Left renal cortex interstitium (tissue), 4 donors: Measurements from ENCODE around the gene MAGEA4. TPM values are rescaled to one million over a fixed set of nuclear protein-coding genes. Genes with fewer than 3 reads are reported as not detected.

Experiments
- DNase-seq, 4 donors: peaks; one replicate each; pipeline ENCODE4 v3.0.0-alpha.2; 2013; ENCODE audit warnings: low read depth in 4 of 4, low spot score in 2 of 4, missing footprints in 1 of 4
- polyA plus RNA-seq, 4 donors: library from polyadenylated mRNA; unstranded; fragments of 120-200 nt; gene quantifications; one replicate each; pipeline ENCODE4 v1.2.1, GENCODE V29; 2013; ENCODE audit not compliant: insufficient read length in 4 of 4

MAGEA4 gene
- polyA plus RNA-seq, 4 donors = not detected

DNA sequence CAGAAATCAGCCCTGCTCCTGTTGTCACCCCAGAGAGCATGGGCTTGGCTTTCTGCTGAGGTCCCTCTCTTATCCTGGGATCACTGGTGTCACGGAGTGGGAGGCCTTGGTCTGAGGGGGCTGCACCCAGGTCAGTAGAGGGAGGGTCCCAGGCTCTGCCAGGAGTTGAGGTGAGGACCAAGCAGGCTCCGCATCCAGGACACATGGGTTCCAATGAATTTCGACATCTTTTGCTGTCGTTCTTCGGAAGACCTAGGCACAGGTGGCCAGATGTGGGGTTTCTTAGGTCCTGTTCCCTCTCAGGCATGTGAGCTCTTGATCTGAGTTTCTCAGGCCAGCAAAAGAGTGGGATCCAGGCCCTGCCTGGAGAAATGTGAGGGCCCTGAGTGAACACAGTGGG is 10.0 kb downstream of the MAGEA4 start:
- no peak for DNase-seq

DNA sequence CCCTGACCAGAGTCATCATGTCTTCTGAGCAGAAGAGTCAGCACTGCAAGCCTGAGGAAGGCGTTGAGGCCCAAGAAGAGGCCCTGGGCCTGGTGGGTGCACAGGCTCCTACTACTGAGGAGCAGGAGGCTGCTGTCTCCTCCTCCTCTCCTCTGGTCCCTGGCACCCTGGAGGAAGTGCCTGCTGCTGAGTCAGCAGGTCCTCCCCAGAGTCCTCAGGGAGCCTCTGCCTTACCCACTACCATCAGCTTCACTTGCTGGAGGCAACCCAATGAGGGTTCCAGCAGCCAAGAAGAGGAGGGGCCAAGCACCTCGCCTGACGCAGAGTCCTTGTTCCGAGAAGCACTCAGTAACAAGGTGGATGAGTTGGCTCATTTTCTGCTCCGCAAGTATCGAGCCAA is 11.0 kb downstream of the MAGEA4 start:
- DNase-seq = no peak

DNA sequence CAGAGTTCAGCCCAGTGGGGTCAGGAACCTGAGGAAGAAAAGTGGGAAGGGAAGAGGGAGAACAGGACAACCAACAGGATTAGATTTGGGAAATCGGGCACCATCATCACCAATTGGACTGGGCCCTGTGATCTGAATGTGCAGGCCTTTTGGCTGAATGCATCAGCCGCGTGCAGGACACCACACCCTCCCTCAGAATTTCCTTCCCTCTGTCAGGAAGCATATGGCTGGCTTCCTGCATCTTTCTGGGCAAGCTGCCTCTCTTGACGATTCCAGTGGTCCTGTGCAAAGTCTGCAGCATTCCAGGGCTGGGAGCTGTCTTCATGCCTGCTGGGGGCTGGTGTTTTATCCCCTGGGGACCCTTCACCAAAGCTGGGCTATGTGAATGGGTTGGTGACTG is 16.4 kb downstream of the MAGEA4 start:
- no peak for DNase-seq

DNA sequence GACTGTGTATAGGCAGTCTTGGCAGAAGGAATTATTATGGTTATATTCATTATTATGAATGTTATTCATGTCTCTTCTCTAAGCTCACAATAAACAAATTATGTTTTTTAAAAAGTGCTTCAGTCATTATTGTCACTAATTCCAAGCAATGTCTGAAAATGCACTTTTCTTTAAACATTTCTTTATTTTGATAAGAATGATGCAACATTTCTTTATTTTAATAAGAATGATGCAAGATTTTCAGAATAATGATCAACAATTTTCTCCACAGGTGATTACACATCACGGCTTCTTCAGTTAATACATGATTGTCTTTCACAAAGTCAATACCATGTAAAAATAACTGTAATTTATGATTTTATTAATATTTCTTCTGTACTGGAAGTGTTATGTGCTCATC is 22.7 kb downstream of the MAGEA4 start:
- DNase-seq = no peak

DNA sequence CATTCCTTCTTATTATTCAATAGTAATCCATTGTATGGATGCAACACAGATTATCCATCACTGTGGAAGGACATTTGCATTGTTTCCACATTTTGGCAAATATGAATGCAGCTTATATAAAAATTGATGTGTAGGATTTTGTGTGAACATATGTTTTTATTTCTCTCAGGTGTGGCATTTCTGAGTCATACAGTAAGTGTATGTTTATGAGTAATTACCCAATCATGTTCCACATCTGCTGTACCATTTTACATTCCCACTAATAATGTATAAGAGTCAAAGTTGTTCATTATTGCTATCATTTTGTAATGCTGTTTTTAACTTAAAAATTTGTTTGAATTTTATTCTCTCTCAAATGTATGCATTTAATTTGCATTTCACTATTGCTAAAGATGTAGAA is 25.5 kb downstream of the MAGEA4 start:
- DNase-seq = no peak

DNA sequence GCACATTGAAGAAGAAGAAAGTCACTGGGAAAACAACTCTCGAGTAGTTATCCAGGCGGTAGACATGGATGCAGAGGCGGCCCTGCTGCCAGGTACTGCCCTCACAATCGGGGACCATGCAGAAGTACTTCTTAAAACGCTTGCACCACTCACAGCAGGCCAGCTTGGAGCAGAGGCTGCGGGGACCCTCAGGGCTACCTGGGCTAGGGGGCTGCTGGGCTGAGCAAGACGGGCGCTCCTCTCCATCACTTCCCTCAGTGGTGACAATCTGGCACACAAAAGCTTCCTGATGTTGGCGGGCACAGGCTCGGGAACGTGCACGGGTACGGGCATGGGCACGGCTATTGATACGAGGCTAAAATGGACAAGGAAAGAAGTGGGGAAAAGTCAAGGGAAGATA is 42.0 kb downstream of the MAGEA4 start:
- DNase-seq = no peak

DNA sequence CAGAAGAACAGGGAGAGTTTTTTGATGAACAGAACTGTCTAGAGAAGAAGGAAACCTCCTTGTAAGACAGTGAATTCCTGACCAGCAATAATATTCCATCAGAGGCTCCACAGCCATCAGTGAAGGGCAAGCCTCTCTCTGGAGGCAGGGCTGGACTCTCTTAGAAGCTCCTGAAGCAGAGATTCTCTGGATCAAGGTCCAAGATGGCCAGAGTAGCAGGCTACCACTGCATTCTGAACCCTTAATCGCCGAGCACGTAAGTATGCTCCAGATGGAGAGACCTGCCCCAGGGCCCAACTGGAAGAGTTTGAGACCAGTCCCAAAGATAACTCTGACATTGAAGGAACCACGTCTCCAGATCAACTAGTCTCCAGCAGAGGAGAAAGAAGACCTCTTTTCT is 45.4 kb downstream of the MAGEA4 start:
- DNase-seq = no peak

DNA sequence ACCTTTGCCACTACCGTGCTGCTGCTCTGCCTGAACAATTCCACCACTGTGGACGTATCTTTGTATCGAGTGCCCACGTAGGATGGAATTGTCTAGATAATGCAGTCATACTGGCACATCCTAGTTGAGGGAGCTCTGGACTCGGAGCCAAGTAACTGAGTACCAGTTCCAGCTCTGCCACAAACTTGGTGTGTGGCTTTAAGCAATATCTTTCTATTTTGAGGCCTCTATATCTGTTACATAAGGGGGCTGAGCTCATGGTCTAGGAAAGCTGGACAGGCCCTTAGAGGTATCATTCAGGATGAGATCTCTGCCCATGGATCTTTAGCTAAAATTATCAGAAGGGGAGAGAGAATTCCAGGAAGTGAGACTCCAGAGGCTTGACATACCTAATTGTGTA is 49.3 kb downstream of the MAGEA4 start:
- no peak for DNase-seq

DNA sequence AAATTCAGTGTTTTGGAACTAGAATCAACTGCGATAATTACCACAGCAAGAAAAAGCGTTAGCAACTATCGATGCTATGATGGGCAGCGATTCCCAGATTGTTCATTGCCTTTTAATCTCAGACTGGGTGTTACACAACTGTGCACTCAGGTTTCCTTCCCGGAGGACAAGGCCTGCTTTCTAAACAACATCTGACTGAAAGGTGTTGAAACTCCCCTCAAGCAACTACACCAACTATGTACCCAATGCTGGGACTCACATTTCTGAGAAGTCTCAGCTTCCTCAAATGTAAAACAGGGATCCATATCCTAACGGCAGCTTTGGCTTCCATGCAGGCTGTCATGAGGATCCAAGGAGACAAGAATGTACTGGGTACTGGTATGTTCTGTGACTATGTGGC is 53.5 kb downstream of the MAGEA4 start:
- DNase-seq = no peak

DNA sequence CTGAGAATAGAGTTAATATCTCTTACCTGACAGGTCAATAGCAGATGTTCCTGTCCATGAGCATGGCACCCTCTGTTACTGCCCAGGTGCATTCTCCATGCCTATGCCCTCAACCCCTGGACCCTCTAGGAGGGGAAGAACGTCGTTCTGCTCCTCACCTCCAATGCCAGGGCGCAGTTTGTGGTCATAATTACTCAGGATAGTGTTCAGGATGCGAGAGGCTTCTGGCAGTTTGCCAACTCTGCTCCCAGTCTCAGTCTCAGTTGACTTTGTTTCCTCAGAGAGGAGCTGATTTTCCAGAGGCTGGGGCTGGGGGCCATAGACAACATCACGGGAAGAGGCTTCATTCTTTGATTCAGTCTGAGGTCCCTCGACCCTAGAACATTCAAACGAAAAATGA is 57.3 kb downstream of the MAGEA4 start:
- no peak for DNase-seq

DNA sequence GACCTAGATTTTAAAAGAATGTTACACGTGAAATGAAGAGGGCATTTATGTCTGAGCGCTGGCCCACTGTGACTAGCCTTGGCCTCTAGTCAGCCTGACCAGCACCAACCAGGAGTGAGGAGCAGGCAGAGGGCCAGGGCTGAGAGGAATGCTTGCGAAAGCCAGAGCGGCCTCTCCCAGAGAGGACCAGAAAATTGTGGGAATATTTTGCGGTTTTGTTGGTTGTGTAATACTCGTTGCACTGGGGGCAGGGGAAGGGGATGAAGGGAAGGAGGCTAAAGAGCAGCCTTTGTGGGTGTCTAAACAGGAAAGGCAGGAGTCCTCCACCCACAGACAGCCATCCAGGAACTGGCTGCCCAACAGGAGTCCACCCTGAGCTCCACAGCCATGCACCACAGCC is 58.0 kb downstream of the MAGEA4 start:
- DNase-seq = no peak

DNA sequence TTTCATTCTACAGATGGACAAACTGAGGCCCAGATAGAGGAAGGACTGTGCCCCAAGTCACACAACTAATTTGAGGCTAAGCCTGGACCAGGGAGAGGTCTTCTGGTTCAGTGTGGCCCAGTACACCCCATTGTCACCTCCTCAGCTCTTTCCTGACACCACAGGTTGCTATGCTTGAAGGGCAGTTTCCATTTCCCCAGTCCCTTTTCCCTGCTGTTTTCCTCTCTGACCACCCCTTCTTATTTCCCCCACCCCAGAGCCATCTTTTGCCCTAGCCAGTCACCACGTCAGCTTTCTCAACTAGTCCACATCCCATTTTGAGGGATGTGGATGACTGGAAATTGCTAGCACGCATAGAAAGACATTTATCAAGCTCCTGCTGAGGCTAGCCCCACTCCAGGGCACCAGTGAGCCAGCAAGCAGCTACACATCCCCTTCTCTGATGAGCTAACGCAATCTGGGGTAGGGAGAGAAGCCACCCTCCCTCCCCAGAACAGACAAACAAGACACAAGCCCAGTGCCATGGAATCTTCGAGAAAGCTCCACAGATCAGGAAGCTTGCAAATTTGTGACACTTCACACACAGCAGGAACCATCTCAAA is 60.5 kb downstream of the MAGEA4 start:
- DNase-seq = no peak

DNA sequence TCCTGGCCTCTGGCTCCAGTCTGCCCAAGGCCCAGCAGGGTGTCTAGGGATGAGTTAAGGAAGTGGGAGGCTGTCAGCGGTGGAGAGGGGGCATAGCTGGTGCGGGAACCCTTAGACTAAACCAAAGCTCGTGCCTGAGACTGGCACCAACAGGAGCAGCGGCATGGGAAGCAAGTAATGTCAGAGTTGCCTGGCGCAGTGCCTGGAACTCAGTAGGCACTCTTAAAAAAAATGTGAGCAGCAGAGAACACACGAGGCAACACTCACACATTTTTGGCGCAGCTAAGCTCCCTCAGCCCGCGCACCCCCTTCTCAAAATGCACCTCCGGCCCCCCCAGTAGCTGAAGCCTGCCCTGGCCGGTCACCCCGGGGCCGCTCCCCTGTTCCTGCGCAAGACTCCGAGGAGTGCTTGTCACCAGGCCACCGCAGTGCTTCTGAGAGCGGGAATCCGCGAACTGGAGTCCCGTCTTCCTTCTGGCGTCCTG is 61.2 kb downstream of the MAGEA4 start:
- DNase-seq = no peak

Other genes starting within 250 kb of the MAGEA4 start
- 10 to 100 TPM in 1 of 4 donors, 1 to 10 TPM in 3; 5.8 to 10.1 (median 7.2) TPM for gene PRRG3, start 217.4 kb upstream of the MAGEA4 start, polyA plus RNA-seq
- under 1 TPM in 1 of 4 donors, not detected in 3; 0.18 TPM for gene FATE1, start 196.9 kb upstream of the MAGEA4 start, polyA plus RNA-seq
- gene CNGA2, start 178.1 kb upstream of the MAGEA4 start, polyA plus RNA-seq = not detected
- 10 to 100 TPM in 1 of 4 donors, 1 to 10 TPM in 3; 4.2 to 10.4 (median 7.8) TPM for gene GABRE, start 61.8 kb downstream of the MAGEA4 start, polyA plus RNA-seq
- gene MAGEA10, start 225.7 kb downstream of the MAGEA4 start, polyA plus RNA-seq = not detected